Uterus (tissue), 2 donors: Measurements from ENCODE around the gene RO60.

Source experiments
- CTCF ChIP-seq, 4 experiments: fragments of 200-600 bp in 2 of 4; fragments of 450-650 bp in 2 of 4; sonication (generic) in 2 of 4; IDR thresholded peaks; one replicate each; pipeline ENCODE4 v1.5.1; 2016 to 2019; ENCODE audit warnings: antibody characterized with exemption in 4 of 4, mild to moderate bottlenecking in 2 of 4, moderate library complexity in 1 of 4
- POLR2A ChIP-seq, 2 donors: fragments of 450-650 bp; IDR thresholded peaks; one replicate each; pipeline ENCODE4 v1.6.1; 2016; ENCODE audit warnings: antibody characterized with exemption in 2 of 2, mild to moderate bottlenecking in 1 of 2, moderate library complexity in 1 of 2

GRCh38 chr1:193083365-193084088 lies 24.1 kb downstream of the RO60 start:
- TF ChIP-seq CTCF (IDR thresholded peaks at IDR 0.05) (no peak), POLR2A (IDR thresholded peaks at IDR 0.05) (no peak)
